Hepatic stellate cell (primary cell): Measurements from ENCODE around the gene DSP.

Source experiments
- DNase-seq: peaks from one replicate; pipeline ENCODE4 v3.0.0; 2011; ENCODE audit warnings: low spot score

Gene DSP, protein sequence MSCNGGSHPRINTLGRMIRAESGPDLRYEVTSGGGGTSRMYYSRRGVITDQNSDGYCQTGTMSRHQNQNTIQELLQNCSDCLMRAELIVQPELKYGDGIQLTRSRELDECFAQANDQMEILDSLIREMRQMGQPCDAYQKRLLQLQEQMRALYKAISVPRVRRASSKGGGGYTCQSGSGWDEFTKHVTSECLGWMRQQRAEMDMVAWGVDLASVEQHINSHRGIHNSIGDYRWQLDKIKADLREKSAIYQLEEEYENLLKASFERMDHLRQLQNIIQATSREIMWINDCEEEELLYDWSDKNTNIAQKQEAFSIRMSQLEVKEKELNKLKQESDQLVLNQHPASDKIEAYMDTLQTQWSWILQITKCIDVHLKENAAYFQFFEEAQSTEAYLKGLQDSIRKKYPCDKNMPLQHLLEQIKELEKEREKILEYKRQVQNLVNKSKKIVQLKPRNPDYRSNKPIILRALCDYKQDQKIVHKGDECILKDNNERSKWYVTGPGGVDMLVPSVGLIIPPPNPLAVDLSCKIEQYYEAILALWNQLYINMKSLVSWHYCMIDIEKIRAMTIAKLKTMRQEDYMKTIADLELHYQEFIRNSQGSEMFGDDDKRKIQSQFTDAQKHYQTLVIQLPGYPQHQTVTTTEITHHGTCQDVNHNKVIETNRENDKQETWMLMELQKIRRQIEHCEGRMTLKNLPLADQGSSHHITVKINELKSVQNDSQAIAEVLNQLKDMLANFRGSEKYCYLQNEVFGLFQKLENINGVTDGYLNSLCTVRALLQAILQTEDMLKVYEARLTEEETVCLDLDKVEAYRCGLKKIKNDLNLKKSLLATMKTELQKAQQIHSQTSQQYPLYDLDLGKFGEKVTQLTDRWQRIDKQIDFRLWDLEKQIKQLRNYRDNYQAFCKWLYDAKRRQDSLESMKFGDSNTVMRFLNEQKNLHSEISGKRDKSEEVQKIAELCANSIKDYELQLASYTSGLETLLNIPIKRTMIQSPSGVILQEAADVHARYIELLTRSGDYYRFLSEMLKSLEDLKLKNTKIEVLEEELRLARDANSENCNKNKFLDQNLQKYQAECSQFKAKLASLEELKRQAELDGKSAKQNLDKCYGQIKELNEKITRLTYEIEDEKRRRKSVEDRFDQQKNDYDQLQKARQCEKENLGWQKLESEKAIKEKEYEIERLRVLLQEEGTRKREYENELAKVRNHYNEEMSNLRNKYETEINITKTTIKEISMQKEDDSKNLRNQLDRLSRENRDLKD (N-terminal part only)

DNA sequence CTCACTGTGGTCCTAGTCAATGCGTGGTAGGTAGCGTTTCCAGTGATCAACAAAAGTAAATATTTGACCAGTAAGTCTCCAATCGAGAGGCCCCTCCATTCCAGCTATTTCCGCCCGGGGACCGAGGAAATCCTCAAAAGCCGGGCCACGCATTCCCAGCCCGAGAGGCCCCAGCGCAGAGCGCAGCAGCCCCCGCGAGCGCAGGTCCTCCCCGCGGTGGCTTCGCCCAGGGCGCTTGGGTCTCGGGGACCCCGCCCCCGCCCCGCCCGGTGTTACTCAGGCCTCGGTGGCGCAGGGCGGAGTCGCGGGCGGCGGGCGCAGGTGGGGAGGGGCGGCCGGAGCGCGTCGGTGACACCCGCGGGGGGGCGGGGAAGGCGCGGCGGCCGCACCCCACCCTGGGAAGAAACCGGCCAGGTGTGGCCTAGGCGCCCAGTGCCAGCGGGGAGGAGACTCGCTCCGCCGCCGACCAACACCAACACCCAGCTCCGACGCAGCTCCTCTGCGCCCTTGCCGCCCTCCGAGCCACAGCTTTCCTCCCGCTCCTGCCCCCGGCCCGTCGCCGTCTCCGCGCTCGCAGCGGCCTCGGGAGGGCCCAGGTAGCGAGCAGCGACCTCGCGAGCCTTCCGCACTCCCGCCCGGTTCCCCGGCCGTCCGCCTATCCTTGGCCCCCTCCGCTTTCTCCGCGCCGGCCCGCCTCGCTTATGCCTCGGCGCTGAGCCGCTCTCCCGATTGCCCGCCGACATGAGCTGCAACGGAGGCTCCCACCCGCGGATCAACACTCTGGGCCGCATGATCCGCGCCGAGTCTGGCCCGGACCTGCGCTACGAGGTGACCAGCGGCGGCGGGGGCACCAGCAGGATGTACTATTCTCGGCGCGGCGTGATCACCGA is at the start of gene DSP:
TSS of gene DSP (plus strand) at position 497 of the 890 bp plus-strand sequence. CDS start at position 742, 245 bp downstream.
- DNase-seq: peak; percentile 75

DNA sequence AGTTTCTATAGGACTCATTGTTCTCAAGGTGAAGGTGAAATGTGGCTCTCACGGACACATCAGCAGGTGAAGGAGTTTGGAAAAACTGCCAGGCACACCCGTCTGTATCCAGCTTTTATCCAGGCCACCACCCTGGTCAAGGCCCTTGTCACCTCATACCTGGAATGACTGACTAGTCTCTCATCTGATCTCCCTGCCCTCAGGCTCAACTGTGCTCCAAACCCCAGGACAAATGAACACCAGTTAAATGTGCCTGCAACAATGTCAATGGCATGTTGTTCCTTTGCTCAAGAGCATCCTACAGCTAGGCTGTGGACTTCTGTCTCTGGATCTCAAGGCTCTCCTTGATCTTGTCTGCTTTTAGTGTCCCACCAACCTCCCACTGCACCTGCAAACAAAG is 47.6 kb upstream of the DSP start:
- no peak for DNase-seq

DNA sequence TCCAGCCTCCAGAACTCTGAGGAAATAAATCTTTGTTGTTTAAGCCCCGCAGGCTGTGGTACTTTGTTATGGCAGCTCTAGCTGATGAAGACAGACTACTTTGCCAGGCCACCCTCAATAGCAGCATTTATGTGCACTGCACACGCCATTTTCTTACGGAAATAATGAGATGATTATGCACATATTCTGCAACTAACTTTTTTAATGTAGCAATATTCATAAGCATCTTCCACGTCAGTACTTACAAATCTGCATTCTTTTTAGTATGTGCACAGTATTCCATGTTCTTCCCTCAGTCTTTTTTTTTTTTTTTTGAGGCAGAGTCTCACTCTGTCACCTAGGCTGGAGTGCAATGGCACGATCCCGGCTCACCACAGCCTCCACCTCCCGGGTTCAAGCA is 46.8 kb upstream of the DSP start:
- DNase-seq: no peak

DNA sequence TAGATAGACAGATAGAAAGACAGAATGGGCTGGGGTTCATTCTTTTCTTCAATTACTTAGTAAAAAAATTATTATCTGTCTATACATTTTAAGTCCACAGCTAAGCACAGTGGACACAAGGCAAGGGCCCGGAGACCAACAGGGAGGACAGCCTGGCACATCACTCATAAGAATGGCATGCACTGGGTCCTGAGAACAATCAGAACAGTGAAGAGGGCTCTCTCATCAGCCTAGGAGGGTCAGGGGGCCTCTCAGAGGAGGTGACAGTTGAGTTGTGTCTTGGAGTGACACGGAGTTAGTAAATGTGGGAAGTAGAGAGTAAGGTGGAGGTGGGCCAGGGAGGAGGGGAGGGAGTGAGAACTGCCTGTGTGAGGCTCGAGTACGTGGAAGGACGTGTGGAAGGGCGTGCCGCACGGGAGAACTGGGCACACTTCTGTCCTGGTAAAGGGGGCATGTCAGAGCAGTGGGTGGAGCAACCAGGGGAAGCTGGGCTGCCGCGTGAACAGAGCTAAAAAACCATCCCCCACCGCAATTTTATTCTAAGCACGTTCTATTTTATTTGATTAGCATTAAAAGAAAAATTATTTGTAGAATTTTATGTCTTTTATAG is 45.1 kb upstream of the DSP start:
- DNase-seq: peak; percentile 14

DNA sequence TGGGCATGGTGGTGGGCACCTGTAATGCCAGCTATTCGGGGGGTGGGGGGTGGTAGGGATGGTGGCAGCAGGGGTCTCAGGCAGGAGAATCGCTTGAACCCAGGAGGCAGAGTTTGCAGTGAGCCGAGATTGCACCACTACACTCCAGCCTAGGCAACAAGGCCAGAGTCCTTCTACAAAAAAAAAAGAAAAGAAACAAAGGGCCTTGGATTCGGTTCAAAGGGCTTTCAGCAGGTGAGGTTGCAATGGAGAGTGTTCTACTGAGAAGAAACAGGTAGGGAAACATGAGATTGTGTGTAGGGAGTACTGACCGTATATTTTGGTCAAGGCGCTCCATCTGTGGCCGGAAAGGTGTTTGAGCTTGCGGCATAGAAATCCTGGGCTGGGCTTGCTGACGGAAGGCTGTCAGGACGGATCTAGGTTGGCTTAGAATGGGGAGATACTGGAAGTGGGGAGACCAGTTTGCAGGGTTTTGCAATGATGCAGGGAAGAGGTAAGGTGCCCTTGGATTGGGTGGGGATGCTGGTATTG is 40.7 kb upstream of the DSP start:
- DNase-seq: no peak

DNA sequence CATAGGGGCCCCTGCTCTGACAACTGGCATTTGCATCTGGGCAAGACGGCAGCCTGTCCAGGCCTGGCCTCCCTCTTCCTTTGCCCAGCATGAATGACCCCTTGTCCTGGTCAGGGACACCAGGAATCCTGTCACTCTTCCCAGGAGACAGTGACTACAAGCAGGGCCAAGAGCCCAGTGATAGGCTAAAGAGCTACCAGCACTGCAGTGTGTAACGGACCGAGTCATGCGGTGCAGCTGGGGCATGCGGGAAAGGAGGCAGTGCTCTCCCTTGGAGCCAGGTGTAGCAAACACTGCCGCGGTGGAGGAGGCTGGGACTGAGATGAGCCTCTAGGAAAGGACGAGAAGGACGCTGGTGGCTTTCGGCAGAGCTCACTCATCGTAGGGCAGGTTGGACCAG is 38.7 kb upstream of the DSP start:
- DNase-seq: no peak

DNA sequence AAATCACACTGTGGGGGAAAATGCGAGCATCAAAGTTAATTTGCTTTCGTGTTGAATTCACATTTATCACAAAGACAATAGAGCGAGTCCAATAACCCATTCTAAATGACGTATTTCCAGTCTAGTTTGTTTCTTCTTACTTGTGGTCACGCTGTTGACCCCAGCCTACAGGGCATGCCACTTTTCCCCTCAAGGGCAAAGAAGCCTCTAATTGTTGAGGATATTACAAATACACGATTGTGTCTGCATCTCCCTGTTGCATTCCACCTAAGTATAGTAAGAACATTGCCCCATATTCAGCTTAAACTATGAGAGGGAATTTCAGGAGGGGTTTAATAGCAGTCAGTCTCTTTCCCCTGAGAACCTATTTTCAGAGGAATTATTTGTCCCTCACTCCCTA is 37.4 kb upstream of the DSP start:
- DNase-seq: no peak

DNA sequence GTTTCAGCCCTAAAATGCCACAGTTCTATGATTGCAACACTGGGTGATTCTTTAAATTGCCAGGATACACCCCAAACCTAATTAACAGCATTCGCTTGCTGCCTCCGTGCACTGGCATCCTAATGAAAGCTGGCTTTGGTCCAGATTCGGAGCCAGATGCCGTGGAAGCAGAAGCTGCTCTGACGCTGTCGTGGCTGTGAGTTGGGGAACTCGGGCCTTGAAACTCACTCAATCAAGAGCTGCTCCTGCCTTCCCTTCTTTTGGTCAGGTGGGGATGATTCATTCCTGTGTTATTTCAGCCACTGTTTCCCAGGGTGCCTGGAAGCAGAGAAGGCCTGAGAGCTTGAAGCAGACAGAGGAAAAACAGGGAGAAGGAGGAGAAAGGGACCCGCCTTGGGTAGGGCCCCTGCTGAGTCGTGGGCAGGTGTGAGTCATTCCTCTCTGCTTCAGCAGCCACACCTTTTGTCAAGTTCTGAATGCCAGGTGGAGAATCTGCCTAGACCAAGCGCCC is 36.2 kb upstream of the DSP start:
- DNase-seq: peak; percentile 70

DNA sequence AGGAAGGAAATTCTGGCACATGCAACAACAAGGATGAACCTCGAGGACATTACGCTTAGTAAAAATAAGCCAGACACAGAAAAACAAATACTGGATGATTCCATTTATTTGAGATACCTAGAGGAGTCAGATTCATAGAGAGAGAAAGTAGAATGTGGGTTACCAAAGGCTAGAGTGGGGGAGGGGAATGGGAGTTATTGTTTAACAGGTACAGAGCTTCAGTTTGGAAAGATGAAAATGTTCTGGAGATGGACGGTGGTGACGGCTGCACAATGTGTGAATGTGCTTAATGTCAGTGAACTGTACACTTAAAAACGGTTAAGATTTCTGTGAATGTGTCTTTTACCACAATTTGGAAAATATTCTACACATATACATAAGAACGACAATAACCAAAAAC is 33.9 kb upstream of the DSP start:
- DNase-seq: no peak

DNA sequence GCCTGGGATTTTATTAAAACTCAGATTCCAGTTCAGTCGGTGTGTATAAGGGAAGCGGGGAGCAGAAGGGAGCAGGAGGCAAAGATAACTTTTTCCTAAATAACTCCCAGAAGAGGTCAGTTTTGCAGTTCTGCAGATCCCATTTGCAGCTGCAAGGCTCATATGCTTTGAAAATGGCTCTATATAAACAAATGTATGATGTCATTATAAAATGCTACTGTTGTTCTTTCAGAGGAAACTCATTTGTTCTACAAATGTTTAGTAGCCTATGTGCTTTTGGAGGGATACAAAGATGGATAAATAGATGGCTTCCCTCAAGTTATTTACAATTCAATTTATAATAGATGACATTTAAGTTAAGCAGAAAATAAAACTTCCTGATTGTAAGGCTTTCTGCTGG is 29.2 kb upstream of the DSP start:
- no peak for DNase-seq

DNA sequence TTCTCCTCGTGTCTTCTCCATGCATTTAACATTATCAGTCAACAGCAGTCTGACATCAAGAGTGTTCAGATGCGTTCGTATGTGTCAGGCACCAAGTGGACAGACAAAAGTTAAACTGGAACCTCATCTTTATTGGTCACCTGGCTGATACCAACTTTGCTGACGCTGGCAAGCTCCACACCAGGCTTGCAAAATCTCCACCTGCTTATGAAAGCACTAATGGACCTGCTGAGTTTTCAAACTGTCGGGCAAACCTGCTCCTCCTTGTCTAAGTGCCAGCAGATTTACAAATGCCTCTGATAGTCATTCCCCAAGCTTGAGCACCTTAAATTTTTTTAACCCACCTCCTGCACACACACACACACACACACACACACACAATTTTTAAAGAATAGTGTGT is 27.9 kb upstream of the DSP start:
- no peak for DNase-seq

DNA sequence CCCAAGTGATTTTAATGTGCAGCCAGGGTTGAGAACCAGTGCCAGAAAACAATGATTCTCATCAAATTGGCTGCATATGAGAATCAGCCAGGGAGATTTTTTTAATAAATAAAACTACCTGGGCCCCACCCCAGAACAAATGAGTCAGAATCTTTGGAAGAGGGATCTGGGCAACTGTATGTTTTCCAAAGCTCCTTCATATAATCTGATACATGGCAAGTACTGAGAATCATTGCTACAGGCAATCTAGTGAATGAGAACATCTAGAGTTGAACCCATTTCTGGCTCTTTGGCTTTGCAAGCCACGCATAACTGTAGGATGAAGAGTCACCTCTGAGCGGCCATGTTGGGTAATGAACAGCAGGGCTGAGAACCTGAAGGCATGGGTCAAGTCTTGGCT is 26.1 kb upstream of the DSP start:
- no peak for DNase-seq

DNA sequence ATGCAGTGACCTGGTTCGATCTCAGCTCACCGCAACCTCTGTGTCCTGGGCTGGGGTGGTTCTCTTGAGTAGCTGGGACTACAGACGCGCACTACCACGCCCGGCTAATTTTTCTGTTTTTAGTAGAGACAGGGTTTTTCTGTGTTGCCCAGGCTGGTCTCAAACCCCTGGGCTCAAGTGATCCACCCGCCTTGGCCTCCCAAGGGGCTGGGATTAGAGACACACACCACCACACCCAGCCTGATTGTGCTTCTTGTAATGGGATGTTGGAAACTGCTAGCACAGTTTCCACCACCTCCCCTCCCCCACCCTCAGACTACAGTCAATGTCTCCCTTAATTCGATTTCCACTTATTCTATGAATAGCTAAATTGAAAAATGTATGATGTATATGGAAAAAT is 22.6 kb upstream of the DSP start:
- no peak for DNase-seq

DNA sequence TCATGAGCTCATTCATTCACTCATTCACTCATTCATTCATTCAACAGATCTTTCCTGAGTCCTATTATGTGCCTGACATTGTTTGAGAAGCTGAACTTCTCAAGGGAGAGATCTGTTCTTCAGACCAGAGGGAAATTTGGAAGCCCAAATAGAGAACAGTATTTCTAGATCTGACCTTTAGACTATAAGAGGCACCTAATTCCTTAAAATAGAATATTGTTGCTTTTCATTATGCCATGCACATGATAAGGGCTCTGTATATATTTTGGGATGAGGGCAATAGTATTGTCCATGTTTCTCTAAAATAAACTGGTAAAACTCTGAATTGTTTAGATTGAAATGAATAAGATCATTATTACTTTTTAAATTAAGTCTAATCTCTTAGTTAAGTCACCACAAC is 18.6 kb upstream of the DSP start:
- no peak for DNase-seq

DNA sequence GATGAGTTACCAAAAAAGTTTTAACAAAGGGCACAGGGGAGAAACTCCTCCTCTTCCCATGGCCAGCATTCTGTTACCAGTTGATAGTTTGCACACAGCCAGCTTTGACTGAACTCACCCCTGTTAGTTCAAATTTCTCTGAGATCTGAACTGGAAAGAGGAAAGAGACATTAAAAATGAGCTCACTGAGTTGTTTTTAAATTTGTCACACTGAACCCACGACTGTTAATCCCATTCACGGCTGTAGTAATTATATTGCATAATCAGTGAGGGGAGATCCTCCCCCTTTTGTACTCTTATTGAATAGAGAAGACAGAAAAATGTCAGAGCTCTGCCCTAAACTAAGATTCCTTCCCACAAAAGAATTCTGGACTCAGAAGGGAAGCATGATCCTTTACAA is 17.5 kb upstream of the DSP start:
- DNase-seq: no peak

DNA sequence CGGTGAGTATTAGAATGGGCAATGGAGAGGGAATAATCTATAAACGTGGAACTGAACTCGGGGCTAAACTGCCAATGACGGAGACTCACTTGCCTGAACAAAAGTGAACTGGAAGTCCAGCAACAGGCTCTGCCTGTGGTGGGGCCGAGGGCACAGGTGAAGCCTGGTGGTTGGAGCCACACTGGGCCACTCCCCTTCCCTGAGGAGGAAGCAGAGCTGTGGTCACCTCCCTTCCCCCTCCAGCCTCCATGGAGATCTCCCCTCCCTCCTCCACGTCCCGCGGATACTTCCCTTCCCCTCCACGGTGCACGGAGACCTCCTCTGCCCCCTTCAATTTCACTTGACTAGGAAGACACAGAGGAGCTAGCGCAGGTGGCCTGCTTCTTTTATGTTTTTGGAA is 14.7 kb upstream of the DSP start:
- DNase-seq: no peak

DNA sequence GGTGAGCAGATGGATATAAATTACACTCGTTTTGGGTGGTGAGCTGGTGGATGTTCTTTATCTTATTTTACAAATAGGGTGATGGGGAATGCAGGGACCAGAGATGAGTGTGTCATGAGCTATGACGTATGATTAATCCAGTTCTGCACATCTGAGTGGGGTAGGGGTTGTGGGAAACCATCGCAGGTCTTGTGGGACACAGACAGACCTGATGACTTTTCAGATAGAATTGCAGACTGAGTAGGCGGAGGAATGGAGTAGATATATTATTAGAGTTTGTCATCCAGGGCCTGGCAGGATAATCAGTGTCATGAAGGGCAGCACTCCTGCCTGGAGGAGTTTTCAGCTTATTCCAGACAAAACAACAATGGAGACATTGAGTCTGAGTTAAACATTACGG is 12.9 kb upstream of the DSP start:
- DNase-seq: peak; percentile 76

DNA sequence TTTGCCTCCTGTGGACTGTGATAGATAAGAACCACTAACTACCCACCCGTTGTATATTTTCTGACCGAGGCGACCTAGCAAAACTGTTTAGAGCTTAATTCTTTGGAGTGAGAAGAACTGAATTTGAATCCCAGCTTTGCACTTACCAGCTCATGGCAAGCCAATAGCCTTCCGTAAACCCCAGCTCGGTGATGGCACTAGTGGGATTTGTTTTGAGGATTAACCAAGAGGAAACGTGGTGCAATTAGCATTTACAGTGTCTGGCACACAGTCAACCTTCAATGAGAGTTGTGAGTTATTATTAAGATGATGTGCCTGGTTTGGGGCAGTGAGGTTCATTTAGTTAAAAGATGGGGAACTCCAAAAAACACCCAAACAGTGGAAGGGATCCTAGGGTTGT is 12.3 kb upstream of the DSP start:
- no peak for DNase-seq

DNA sequence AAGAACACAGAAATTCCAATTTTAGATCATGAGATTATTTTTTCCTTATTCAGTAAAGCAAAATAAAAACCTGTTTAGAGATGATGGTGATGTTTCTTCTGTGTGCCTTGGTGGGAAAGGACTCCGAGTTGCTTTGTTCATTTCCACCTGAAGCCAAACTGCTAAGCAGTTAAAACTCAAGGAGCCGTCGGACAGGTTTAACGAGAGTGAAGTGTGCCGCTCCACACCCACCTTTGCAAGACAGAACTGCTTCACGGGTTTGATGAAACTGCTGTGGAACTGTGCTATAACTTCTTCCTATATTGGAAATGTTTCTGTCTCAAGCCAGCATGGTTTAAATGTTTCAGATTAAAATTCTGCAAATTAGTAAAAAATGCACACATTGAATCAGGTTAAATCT is 9.2 kb upstream of the DSP start:
- DNase-seq: no peak

DNA sequence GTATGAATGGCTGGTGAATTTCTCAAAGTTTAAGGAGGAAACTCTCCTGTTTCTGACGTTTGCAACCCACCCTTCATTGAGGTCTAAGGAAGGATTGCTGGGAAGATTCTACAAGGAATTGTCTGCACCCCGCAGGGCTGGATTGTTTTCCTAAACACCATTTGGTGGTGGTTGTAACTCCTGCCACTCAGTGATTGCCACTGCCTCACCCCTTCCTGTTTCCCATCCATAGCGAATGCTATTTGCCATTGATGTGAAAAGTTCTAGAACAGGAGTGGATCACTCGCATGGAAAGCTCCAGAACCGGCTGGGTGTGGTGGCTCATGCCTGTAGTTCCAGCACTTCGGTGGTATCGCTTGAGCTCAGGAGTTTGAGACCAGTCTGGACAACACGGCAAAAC is 8.7 kb upstream of the DSP start:
- no peak for DNase-seq

DNA sequence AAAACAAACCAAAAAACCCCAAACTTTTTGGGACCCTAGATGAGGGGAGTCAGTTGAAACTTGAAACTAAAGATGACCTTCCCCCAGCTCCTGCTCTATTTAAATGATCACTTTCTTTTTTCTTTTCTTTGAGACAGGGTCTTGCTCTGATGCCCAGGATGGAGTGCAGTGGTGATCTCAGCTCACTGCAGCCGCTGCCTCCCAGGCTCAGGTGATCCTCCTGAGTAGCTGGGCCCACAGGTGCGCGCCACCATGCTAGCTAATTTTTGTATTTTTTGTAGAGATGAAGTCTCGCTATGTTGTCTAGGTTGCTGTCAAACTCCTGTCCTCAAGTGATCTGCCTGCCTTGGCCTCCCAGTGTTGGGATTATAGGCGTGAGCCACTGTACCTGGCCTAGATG is 7.3 kb upstream of the DSP start:
- no peak for DNase-seq
